HepG2 (cell line): ENCODE results near the gene SNRPD1. TPM values are rescaled to one million over a fixed set of nuclear protein-coding genes. Genes with fewer than 3 reads are reported as not detected.
A peak's percentile ranks its signal among the peaks of the same experiment; 100 is the strongest.
"Not testable (repeated sequence)": the region's sequence is repeated elsewhere in the genome, so short reads cannot be mapped to it uniquely, and the experiment has no call there.

Experiments
- ATAC-seq: fragments of 200-7000 bp; cut with Tn5 transposase; 3 replicates; pipeline ENCODE4 v1.9.1; 2020; ENCODE audit warnings: mild to moderate bottlenecking, moderate library complexity
- BruUV-seq: library from RNA; stranded (reverse); fragments of 400-500 nt; replicated peaks from 2 replicates; lab custom pipeline; 2021; lab: Mats Ljungman, UMichigan
- CTCF ChIA-PET: fragments of 300-600 bp; formaldehyde crosslinking; extraction: SDS; loops from one replicate; lab custom pipeline; 2021; ENCODE audit warnings: low total read pairs, inconsistent platforms, low intra/inter-chr PET ratio; lab: Yijun Ruan, JAX
- POLR2A ChIA-PET: fragments of 350-600 bp; sonication (Branson Sonifier 250); formaldehyde crosslinking; loops from one replicate; lab custom pipeline; 2020; ENCODE audit warnings: antibody characterized with exemption, inconsistent platforms; lab: Yijun Ruan, JAX
- DNase-seq: peaks from one replicate; pipeline ENCODE4 v3.0.0-alpha.2; 2015; ENCODE audit warnings: low spot score
- FAIRE-seq: peaks from 3 replicates; lab custom pipeline; 2011; peaks lifted over from hg19 to GRCh38; lab: Jason Lieb, UNC
- H2AFZ ChIP-seq: one replicate; pipeline ENCODE4 v1.6.1; 2011; ENCODE audit warnings: low read length, inconsistent platforms
- H3K27ac ChIP-seq: fragments of 300-600 bp; 3 replicates; pipeline ENCODE4 v1.8.0; 2011; ENCODE audit warnings: mixed run types, mild to moderate bottlenecking, mixed read lengths, low read length, inconsistent platforms; ENCODE audit not compliant: insufficient read depth; ENCODE audit errors: extremely low read length
- H3K27me3 ChIP-seq, 2 experiments: fragments of 200-600 bp in 1 of 2; 2 replicates in 1 of 2; 3 replicates in 1 of 2; pipeline versions ENCODE4 v1.6.0 to v1.8.0; 2011; ENCODE audit warnings: low read length in 2 of 2, mild to moderate bottlenecking in 2 of 2, moderate library complexity in 2 of 2, inconsistent platforms in 1 of 2; ENCODE audit not compliant: insufficient read depth in 2 of 2, control insufficient read depth in 1 of 2
- H3K36me3 ChIP-seq, 2 experiments: fragments of 200-600 bp in 1 of 2; replicated peaks in 1 of 2; 2 replicates in 1 of 2; 3 replicates in 1 of 2; pipeline versions ENCODE4 v1.5.1 to v1.8.0; 2011; ENCODE audit warnings: low read length in 2 of 2, inconsistent platforms in 1 of 2; ENCODE audit not compliant: insufficient read depth in 2 of 2, control insufficient read depth in 1 of 2
- H3K4me1 ChIP-seq: 2 replicates; pipeline ENCODE4 v1.5.1; 2012; ENCODE audit warnings: low read length, inconsistent platforms; ENCODE audit not compliant: insufficient read depth
- H3K4me2 ChIP-seq: 2 replicates; pipeline ENCODE4 v1.6.0; 2011; ENCODE audit warnings: low read depth, low read length, inconsistent platforms
- H3K4me3 ChIP-seq, 3 experiments: fragments of 200-600 bp in 1 of 3; sonication (generic), shearing (Covaris generic) in 1 of 3; replicated peaks in 1 of 3; 2 replicates each; pipeline ENCODE4 v1.5.1; 2011 to 2016; ENCODE audit warnings: low read length in 3 of 3, inconsistent platforms in 2 of 3, low read depth in 2 of 3, mild to moderate bottlenecking in 2 of 3, control low read depth in 1 of 3, mixed read lengths in 1 of 3; ENCODE audit not compliant: insufficient read depth in 1 of 3
- H3K79me2 ChIP-seq: one replicate; pipeline ENCODE4 v1.6.1; 2011; ENCODE audit warnings: low read length, inconsistent platforms; ENCODE audit not compliant: insufficient read depth
- H3K9ac ChIP-seq: 2 replicates; pipeline ENCODE4 v1.6.0; 2011; ENCODE audit warnings: mild to moderate bottlenecking, low read depth, low read length, inconsistent platforms; ENCODE audit not compliant: insufficient read depth
- H3K9me3 ChIP-seq: 2 replicates; pipeline ENCODE4 v1.5.1; 2012; ENCODE audit warnings: mild to moderate bottlenecking, low read length
- H4K20me1 ChIP-seq: 2 replicates; pipeline ENCODE4 v1.6.0; 2011; ENCODE audit warnings: inconsistent platforms, mild to moderate bottlenecking, low read length, moderate library complexity; ENCODE audit not compliant: insufficient read depth
- PPARG ChIP-seq: conservative IDR thresholded peaks from 2 replicates; pipeline ENCODE4 v1.6.1; 2016; ENCODE audit warnings: missing biosample characterization, missing genetic modification reagents
- RXRB ChIP-seq: IDR thresholded peaks from 2 replicates; pipeline ENCODE4 v1.6.1; 2016; ENCODE audit warnings: borderline replicate concordance, missing genetic modification reagents, missing compliant biosample characterization
- TRIM22 ChIP-seq: fragments of 450-650 bp; IDR thresholded peaks from 2 replicates; pipeline ENCODE4 v1.6.1; 2017
- YEATS4 ChIP-seq: sonication (generic); formaldehyde crosslinking; IDR thresholded peaks from 2 replicates; pipeline ENCODE4 v1.4.0; 2020; ENCODE audit warnings: missing genetic modification reagents, borderline replicate concordance
- ZNF292 ChIP-seq: sonication (generic); formaldehyde crosslinking; IDR thresholded peaks from 2 replicates; pipeline ENCODE4 v1.8.1; 2022; ENCODE audit warnings: mild to moderate bottlenecking, low read depth, missing genetic modification reagents, borderline replicate concordance
- ZSCAN29 ChIP-seq: sonication (generic); formaldehyde crosslinking; conservative IDR thresholded peaks from 2 replicates; pipeline ENCODE4 v1.4.0; 2020; ENCODE audit warnings: mild to moderate bottlenecking, missing genetic modification reagents
- WGBS: methylation state at CpG from one replicate; pipeline ENCODE4 v1.1.6; 2017; ENCODE audit warnings: low lambda C conversion rate; 5-methylcytosine and 5-hydroxymethylcytosine counted together
- in situ Hi-C: cut with HindIII; loops from 2 replicates; pipeline ENCODE4 v1.10.0; 2017; ENCODE audit warnings: low pct_unique_long_range_greater_than_20kb; ENCODE audit not compliant: extremely low pct_ligation_motif_present
- intact Hi-C: fragments of 100-400 bp; cut with micrococcal nuclease; formaldehyde crosslinking; loops from one replicate; pipeline ENCODE4 v1.10.0; 2022; ENCODE audit not compliant: unreplicated experiment
- polyA plus RNA-seq, 8 experiments: library from polyadenylated mRNA; depleted of rRNA in 3 of 8; stranded (reverse) in 7 of 8; unstranded in 1 of 8; fragments of >200 nt; fragmentation: Illumina TruSeq in 4 of 8; extraction: Trizol in 4 of 8; gene quantifications; 2 replicates each; pipeline versions ENCODE4 v1.2.1 to v1.2.3, GENCODE V29; 2011 to 2016; ENCODE audit warnings: low read depth in 4 of 8, missing spikeins in 1 of 8, mixed read lengths in 1 of 8; ENCODE audit not compliant: insufficient read depth in 1 of 8
- total RNA-seq, 5 experiments: library from RNA; depleted of rRNA; stranded (reverse); fragments of >200 nt; fragmentation: Illumina TruSeq; extraction: Trizol; gene quantifications; 2 replicates each; pipeline ENCODE4 v1.2.3, GENCODE V29; 2016; ENCODE audit warnings: low read depth in 1 of 5

Gene SNRPD1
- total and polyA plus RNA-seq, 2 of the 13 experiments (the other 11 are each of a cell fraction or from before 2014, with no cell fraction given): 22.7 to 275 TPM

DNA sequence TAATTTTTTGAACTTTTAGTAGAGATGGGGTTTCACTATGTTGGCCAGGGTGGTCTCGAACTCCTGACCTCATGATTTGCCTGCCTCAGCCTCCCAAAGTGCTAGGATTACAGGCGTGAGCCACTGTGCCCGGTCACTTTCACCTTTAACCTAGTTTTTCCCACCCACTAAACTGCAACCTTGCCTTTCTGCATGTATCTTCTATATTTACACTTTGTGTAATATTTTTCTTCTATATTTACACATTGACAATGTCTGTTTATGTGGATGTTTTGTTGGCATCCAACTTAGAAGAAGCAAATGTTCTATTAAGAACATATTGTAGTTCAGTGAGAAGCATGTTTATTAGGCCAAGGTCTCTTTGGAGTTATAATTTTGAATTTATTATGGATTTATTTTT lies 26.7 kb downstream of the SNRPD1 start:
- POLR2A ChIA-PET: interaction anchor here (1.0 kb wide), 2 partner anchors 38 to 66 kb away, joined by 3 read pairs; partner anchors contain the start of genes ABHD3 and ESCO1
- DNase-seq: no peak
- no peak for FAIRE-seq
- no peak for ATAC-seq
- no peak overlapping the region for H2AFZ ChIP-seq
- no peaks in the 10 kb centered on the region for H4K20me1 ChIP-seq
- no peak overlapping the region for H3K27ac ChIP-seq
- no peaks in the 10 kb centered on the region for H3K27me3 ChIP-seq
- no TSS peak for BruUV-seq
- in situ Hi-C loops: no loop called here
- H3K36me3 ChIP-seq: no peaks in the 10 kb centered on the region
- no peak overlapping the region for H3K9ac ChIP-seq
- no peak overlapping the region for H3K4me3 ChIP-seq
- no peaks in the 10 kb centered on the region for H3K79me2 ChIP-seq
- H3K4me2 ChIP-seq: no peak overlapping the region
- TF ChIP-seq ZNF292 (CRISPR knock-in tag): 0 out of 2 replicates have a peak, but pooled peaks have one; percentile 0
- TF ChIP-seq RXRB (CRISPR knock-in tag): peak; percentile 68; the same call in 1 of the 2 replicates
- 0 out of 2 replicates have a peak, but pooled peaks have one; percentile 22 for TF ChIP-seq ZSCAN29
- TF ChIP-seq PPARG (CRISPR knock-in tag): peak; percentile 38; the same call in 1 of the 2 replicates
- TF ChIP-seq YEATS4 (CRISPR knock-in tag): 0 out of 2 replicates have a peak, but pooled peaks have one; percentile 8
- no peak for TF ChIP-seq TRIM22
- TF ChIP-seq, all 625 proteins: peak for 5
- intact Hi-C loops: loop anchor here (2.0 kb wide), 1 partner anchor 102 kb away; the partner anchor contains the start of gene MIB1
- 43% methylated on average over 3 of the region's 3 CpGs for WGBS
- Histone ChIP-seq H3K9me3 (no peaks in the 10 kb centered on the region), H3K4me1 (peaks cover 23% of the 10 kb centered on the region)
- CTCF ChIA-PET: no interaction called here

DNA sequence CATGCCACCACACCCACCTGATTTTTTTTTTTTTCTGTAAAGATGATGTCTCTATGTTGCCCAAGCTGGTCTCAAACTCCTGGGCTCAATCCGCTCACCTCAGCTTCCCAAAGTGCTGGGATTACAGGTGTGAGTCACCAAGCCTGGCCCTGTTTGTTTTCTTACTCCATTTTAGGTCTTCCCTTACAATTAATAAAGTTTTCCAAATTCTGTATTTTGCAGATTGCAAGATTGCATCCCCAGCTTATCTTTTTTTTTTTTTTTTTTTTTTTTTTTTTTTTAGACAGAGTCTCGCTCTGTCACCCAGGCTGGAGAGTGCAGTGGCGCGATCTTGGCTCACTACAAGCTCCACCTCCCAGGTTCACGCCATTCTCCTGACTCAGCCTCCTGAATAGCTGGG lies 28.3 kb downstream of the SNRPD1 start:
- in situ Hi-C loops, H3K9me3 ChIP-seq, H2AFZ ChIP-seq, H3K36me3 ChIP-seq, H3K4me3 ChIP-seq, H3K27me3 ChIP-seq, ATAC-seq, H3K9ac ChIP-seq, H3K4me2 ChIP-seq, BruUV-seq, intact Hi-C loops, H3K79me2 ChIP-seq, H4K20me1 ChIP-seq, FAIRE-seq, H3K27ac ChIP-seq, DNase-seq: not testable (repeated sequence)
- H3K4me1 ChIP-seq: peaks cover 23% of the 10 kb centered on the region
- 97% methylated on average over 5 of the region's 5 CpGs for WGBS
- CTCF ChIA-PET: interaction anchor here (1.0 kb wide), 1 partner anchor 151 kb away, joined by 3 read pairs; no protein-coding TSS in a partner anchor
- POLR2A ChIA-PET: interaction anchor here (0.7 kb wide), 1 partner anchor 39 kb away, joined by 3 read pairs; no protein-coding TSS in a partner anchor
